A673 (cell line): ENCODE results near the gene TMEM238.

Experiments used
- EZH2 ChIP-seq: fragments of 200-600 bp; sonication (generic); IDR thresholded peaks from 2 replicates; pipeline ENCODE4 v1.6.1; 2017; ENCODE audit warnings: borderline replicate concordance, low read depth, mild to moderate bottlenecking, mixed read lengths, antibody characterized with exemption, low read length; ENCODE audit not compliant: poor library complexity, severe bottlenecking
- TF ChIP-seq, protein P1 (sequence below): fragments of 300-800, 200-600 bp; sonication (generic); conservative IDR thresholded peaks from 2 replicates; pipeline ENCODE4 v1.5.1; 2017; ENCODE audit warnings: low read depth, mild to moderate bottlenecking, antibody characterized with exemption, low read length, moderate library complexity, mixed read lengths

DNA sequence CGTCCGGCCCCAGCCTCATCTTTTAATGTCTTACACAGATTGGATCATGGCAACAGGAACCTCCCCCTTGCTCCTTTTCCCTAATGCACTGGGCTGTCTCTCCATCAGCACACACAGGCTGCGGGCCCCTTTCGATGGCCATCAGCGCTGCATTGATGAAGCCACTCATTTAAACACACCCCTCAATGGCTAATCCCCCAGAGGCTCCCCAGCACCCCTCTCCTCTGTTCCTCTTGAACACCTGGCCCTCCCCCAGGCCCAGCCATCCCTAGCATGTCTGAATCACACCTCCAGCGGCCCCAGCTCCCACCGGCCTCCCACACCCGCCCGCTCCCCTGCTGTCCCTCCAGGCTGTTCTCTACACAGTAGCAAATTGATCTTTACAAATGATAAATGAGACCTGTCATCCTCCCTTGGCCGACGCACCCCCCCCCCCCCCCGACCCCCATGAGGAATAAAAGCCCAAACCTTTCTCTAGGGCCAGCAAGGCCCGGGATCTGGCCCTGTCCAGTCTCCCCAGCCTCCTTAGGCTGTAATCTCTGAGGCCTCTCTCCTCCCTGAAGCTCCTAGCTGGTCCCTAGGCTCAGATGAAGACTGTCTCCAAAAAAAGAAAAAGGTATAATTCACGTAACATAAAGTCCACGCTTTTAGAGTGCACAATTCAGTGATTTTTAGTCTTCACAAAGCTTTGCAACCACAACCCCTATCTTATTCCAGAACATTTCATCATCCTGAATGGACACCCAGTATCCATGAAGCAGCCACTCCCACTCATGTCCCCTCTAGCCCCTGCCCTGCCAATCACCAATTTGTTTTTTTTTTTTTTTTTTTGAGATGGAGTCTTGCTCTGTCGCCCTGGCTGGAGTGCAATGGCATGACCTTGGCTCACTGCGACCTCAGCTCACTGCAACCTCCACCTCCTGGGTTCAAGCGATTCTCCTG lies 9.0 kb upstream of the TMEM238 start:
- TF ChIP-seq EZH2, result no peak
- TF ChIP-seq, protein P1, sequence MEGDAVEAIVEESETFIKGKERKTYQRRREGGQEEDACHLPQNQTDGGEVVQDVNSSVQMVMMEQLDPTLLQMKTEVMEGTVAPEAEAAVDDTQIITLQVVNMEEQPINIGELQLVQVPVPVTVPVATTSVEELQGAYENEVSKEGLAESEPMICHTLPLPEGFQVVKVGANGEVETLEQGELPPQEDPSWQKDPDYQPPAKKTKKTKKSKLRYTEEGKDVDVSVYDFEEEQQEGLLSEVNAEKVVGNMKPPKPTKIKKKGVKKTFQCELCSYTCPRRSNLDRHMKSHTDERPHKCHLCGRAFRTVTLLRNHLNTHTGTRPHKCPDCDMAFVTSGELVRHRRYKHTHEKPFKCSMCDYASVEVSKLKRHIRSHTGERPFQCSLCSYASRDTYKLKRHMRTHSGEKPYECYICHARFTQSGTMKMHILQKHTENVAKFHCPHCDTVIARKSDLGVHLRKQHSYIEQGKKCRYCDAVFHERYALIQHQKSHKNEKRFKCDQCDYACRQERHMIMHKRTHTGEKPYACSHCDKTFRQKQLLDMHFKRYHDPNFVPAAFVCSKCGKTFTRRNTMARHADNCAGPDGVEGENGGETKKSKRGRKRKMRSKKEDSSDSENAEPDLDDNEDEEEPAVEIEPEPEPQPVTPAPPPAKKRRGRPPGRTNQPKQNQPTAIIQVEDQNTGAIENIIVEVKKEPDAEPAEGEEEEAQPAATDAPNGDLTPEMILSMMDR, result no peak
